ENCODE results near the gene CGNL1.

The CGNL1 gene

GRCh38 chr15:57594479-57594878 lies 218.2 kb downstream of the CGNL1 start (continued):
- TF ChIP-seq, protein P1, sequence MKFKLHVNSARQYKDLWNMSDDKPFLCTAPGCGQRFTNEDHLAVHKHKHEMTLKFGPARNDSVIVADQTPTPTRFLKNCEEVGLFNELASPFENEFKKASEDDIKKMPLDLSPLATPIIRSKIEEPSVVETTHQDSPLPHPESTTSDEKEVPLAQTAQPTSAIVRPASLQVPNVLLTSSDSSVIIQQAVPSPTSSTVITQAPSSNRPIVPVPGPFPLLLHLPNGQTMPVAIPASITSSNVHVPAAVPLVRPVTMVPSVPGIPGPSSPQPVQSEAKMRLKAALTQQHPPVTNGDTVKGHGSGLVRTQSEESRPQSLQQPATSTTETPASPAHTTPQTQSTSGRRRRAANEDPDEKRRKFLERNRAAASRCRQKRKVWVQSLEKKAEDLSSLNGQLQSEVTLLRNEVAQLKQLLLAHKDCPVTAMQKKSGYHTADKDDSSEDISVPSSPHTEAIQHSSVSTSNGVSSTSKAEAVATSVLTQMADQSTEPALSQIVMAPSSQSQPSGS (tag by site-specific recombination; IDR thresholded peaks at IDR 0.05; ENCODE audit: low read depth), result no peak
- no peak for TF ChIP-seq ZNF302 (tag by site-specific recombination; IDR thresholded peaks at IDR 0.05; ENCODE audit: low read depth)

DNA sequence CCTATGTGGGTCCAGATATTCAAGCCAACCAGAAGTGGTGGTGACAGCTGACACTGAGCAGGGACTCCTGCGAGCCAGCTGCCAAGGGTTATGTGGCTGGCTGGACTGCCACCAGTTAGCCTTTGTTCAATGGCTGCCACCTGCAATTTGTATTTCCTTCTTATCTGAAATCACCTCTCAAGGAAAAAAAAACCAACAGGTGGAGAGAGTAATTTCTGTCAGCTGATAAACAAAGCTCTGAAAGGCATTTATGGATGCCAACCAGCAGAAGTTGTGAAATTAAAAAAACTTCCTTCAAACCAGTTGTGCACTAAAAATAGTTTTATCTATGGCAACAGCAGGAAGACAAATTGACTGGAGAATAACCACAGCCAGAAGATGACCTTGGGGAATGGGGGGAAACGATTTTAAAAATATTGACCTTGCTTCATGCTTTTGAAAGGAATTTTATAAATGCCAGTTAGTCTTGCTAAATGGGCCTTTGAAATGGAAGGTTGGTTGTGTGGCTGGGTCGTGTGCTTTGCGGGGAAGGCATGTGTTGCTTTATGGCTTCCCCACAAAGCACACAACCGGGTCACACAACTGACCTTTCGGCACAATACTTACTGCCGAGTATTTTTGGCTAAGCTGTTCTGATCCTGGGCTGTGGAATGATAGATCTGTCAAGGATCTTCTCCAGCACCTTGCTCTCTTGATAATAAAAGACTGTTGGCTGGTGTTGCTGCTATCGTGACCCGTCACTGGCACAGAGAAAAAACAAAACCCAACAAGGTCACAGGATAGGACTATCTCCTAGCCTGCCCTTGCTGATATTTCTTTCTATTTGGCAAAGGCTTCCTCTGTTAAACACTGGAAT lies 218.9 kb downstream of the CGNL1 start:
- POLR2A ChIA-PET, result interaction anchor here (1.6 kb wide), 1 partner anchor 111 kb away, joined by 3 read pairs; the partner anchor contains the start of gene POLR2M

GRCh38 chr15:57596301-57596855 lies 220.1 kb downstream of the CGNL1 start:
- POLR2A ChIA-PET, result no interaction called here
- no peaks in the 10 kb centered on the region for H3K9me3 ChIP-seq (ENCODE audit: control insufficient read depth, insufficient read depth, low read depth, low read length)
- H3K27ac ChIP-seq (ENCODE audit: extremely low read depth, low read depth, low read length), result no peak overlapping the region
- CTCF ChIA-PET, result no interaction called here
- no peaks in the 10 kb centered on the region for H3K4me1 ChIP-seq (ENCODE audit: control insufficient read depth, insufficient read depth, low read length)
- no peak overlapping the region for H3K4me3 ChIP-seq (ENCODE audit: low read depth, low read length)
- H3K36me3 ChIP-seq (ENCODE audit: control insufficient read depth in 2 of 2, insufficient read depth in 1 of 2, low read length in 2 of 2), result no peaks in the 10 kb centered on the region
- TF ChIP-seq ZNF19 (tag by site-specific recombination; IDR thresholded peaks at IDR 0.05; ENCODE audit: low read depth) (no peak), ZNF561 (tag by site-specific recombination; IDR thresholded peaks at IDR 0.05; ENCODE audit: borderline replicate concordance) (no peak), ZNF830 (tag by site-specific recombination; IDR thresholded peaks at IDR 0.05; ENCODE audit: low read depth) (no peak), ZNF221 (tag by site-specific recombination; IDR thresholded peaks at IDR 0.05; ENCODE audit: borderline replicate concordance) (no peak), ZNF510 (tag by site-specific recombination; IDR thresholded peaks at IDR 0.05; ENCODE audit: insufficient replicate concordance) (no peak), ZNF211 (tag by site-specific recombination; IDR thresholded peaks at IDR 0.05; ENCODE audit: low read depth) (no peak), PRDM2 (tag by site-specific recombination; IDR thresholded peaks at IDR 0.05; ENCODE audit: borderline replicate concordance) (no peak), ZNF600 (tag by site-specific recombination; IDR thresholded peaks at IDR 0.05) (no peak), ZNF585B (tag by site-specific recombination; IDR thresholded peaks at IDR 0.05) (no peak), KLF7 (tag by site-specific recombination; IDR thresholded peaks at IDR 0.05; ENCODE audit: borderline replicate concordance) (no peak), MYNN (tag by site-specific recombination; IDR thresholded peaks at IDR 0.05; ENCODE audit: borderline replicate concordance) (no peak)
- TF ChIP-seq, protein P2, sequence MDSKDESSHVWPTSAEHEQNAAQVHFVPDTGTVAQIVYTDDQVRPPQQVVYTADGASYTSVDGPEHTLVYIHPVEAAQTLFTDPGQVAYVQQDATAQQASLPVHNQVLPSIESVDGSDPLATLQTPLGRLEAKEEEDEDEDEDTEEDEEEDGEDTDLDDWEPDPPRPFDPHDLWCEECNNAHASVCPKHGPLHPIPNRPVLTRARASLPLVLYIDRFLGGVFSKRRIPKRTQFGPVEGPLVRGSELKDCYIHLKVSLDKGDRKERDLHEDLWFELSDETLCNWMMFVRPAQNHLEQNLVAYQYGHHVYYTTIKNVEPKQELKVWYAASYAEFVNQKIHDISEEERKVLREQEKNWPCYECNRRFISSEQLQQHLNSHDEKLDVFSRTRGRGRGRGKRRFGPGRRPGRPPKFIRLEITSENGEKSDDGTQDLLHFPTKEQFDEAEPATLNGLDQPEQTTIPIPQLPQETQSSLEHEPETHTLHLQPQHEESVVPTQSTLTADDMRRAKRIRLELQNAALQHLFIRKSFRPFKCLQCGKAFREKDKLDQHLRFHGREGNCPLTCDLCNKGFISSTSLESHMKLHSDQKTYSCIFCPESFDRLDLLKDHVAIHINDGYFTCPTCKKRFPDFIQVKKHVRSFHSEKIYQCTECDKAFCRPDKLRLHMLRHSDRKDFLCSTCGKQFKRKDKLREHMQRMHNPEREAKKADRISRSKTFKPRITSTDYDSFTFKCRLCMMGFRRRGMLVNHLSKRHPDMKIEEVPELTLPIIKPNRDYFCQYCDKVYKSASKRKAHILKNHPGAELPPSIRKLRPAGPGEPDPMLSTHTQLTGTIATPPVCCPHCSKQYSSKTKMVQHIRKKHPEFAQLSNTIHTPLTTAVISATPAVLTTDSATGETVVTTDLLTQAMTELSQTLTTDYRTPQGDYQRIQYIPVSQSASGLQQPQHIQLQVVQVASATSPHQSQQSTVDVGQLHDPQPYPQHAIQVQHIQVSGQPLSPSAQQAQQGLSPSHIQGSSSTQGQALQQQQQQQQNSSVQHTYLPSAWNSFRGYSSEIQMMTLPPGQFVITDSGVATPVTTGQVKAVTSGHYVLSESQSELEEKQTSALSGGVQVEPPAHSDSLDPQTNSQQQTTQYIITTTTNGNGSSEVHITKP (tag by site-specific recombination; IDR thresholded peaks at IDR 0.05), result no peak
- TF ChIP-seq, protein P3, sequence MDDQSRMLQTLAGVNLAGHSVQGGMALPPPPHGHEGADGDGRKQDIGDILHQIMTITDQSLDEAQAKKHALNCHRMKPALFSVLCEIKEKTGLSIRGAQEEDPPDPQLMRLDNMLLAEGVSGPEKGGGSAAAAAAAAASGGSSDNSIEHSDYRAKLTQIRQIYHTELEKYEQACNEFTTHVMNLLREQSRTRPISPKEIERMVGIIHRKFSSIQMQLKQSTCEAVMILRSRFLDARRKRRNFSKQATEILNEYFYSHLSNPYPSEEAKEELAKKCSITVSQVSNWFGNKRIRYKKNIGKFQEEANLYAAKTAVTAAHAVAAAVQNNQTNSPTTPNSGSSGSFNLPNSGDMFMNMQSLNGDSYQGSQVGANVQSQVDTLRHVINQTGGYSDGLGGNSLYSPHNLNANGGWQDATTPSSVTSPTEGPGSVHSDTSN (CRISPR knock-in tag; IDR thresholded peaks at IDR 0.05), result no peak

More for the DNA sequence above, 218.9 kb downstream of the CGNL1 start:
- Histone ChIP-seq H3K27ac (ENCODE audit: extremely low read depth, low read depth, low read length) (no peak overlapping the region), H3K4me1 (ENCODE audit: control insufficient read depth, insufficient read depth, low read length) (no peaks in the 10 kb centered on the region), H3K4me3 (ENCODE audit: low read depth, low read length) (no peak overlapping the region), H3K36me3 (ENCODE audit: control insufficient read depth in 2 of 2, insufficient read depth in 1 of 2, low read length in 2 of 2) (no peaks in the 10 kb centered on the region), H3K9me3 (ENCODE audit: control insufficient read depth, insufficient read depth, low read depth, low read length) (no peaks in the 10 kb centered on the region)
- CTCF ChIA-PET, result interaction anchor here (0.7 to 1.4 kb wide), 2 partner anchors 35 to 358 kb away, joined by 3 read pairs; no protein-coding TSS in a partner anchor
- TF ChIP-seq ZNF174 (tag by site-specific recombination; IDR thresholded peaks at IDR 0.05) (no peak), SCRT2 (tag by site-specific recombination; IDR thresholded peaks at IDR 0.05) (peak; percentile 23; the same call in 1 of the 2 replicates)
